22Rv1 (cell line): Measurements from ENCODE around the gene NTRK3.

Source experiments
- CTCF ChIP-seq: fragments of 450-650 bp; IDR thresholded peaks from 2 replicates; pipeline ENCODE4 v1.5.1; 2017; ENCODE audit warnings: mild to moderate bottlenecking
- ZFX ChIP-seq: fragments of 450-650 bp; IDR thresholded peaks from 2 replicates; pipeline ENCODE4 v1.6.1; 2017; ENCODE audit warnings: antibody characterized with exemption, borderline replicate concordance

GRCh38 chr15:88020806-88021205 lies 235.7 kb downstream of the NTRK3 start:
- TF ChIP-seq CTCF (no peak), ZFX (no peak)
